OCI-LY1 (cell line): ENCODE data around the gene PATJ.

Source experiments
- EZH2 ChIP-seq: fragments of 200-600 bp; sonication (generic), shearing (Covaris generic); IDR thresholded peaks from 2 replicates; pipeline ENCODE4 v1.8.0; 2017; ENCODE audit warnings: borderline replicate concordance, mixed run types, mild to moderate bottlenecking, antibody characterized with exemption, low read length, moderate library complexity, mixed read lengths
- TF ChIP-seq, protein P1 (sequence below): fragments of 200-600 bp; sonication (generic), shearing (Covaris generic); IDR thresholded peaks from 2 replicates; pipeline ENCODE4 v1.5.1; 2017; ENCODE audit warnings: mild to moderate bottlenecking, antibody characterized with exemption, low read length, moderate library complexity, mixed read lengths

DNA sequence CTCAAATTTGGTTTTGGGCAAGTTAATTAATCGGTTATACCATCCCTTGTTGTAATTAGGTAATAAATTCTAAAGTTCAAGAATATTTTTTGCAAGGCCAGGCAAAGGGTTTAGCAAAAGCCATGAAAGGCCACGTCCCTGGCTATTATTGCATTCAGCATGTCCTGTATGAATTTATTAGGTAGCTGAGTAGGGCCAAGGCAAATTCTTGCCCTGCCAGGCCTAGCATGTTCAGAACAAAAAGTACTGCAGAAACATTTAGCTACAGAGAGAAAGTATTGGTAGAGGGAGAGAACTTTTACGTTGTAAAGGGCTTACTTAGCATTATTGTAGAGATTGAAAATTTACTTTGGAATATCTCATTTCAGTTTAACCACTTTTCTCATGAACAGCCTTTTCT is 94.4 kb downstream of the PATJ start:
- TF ChIP-seq, protein P1, sequence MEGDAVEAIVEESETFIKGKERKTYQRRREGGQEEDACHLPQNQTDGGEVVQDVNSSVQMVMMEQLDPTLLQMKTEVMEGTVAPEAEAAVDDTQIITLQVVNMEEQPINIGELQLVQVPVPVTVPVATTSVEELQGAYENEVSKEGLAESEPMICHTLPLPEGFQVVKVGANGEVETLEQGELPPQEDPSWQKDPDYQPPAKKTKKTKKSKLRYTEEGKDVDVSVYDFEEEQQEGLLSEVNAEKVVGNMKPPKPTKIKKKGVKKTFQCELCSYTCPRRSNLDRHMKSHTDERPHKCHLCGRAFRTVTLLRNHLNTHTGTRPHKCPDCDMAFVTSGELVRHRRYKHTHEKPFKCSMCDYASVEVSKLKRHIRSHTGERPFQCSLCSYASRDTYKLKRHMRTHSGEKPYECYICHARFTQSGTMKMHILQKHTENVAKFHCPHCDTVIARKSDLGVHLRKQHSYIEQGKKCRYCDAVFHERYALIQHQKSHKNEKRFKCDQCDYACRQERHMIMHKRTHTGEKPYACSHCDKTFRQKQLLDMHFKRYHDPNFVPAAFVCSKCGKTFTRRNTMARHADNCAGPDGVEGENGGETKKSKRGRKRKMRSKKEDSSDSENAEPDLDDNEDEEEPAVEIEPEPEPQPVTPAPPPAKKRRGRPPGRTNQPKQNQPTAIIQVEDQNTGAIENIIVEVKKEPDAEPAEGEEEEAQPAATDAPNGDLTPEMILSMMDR: no peak
- no peak for TF ChIP-seq EZH2
